Thymus (tissue), 11 donors: ENCODE measurements around the gene CDRT4. TPM values are rescaled to one million over a fixed set of nuclear protein-coding genes. Genes with fewer than 3 reads are reported as not detected.

Experiments
- DNase-seq, 9 donors: peaks; one replicate each; pipeline ENCODE4 v3.0.0-alpha.2; 2013; ENCODE audit warnings: low spot score in 9 of 9, low read depth in 6 of 9, missing footprints in 1 of 9
- H3K27ac ChIP-seq, 2 donors: one replicate each; pipeline ENCODE4 v1.5.1; 2013; ENCODE audit warnings: control low read depth in 1 of 2, low read depth in 1 of 2, low read length in 1 of 2, mild to moderate bottlenecking in 1 of 2, moderate library complexity in 1 of 2
- H3K27me3 ChIP-seq, 2 donors: one replicate each; pipeline ENCODE4 v1.5.1; 2013; ENCODE audit warnings: low read length in 1 of 2; ENCODE audit not compliant: control insufficient read depth in 2 of 2, insufficient read depth in 1 of 2
- H3K36me3 ChIP-seq, 2 donors: one replicate each; pipeline ENCODE4 v1.5.1; 2013; ENCODE audit warnings: low read length in 1 of 2, mild to moderate bottlenecking in 1 of 2, moderate library complexity in 1 of 2; ENCODE audit not compliant: control insufficient read depth in 2 of 2, insufficient read depth in 2 of 2
- H3K4me1 ChIP-seq, 2 donors: one replicate each; pipeline ENCODE4 v1.5.1; 2013; ENCODE audit warnings: low read length in 2 of 2; ENCODE audit not compliant: control insufficient read depth in 2 of 2, insufficient read depth in 2 of 2
- H3K4me3 ChIP-seq, 2 donors: one replicate each; pipeline ENCODE4 v1.5.1; 2013; ENCODE audit warnings: low read length in 2 of 2, control low read depth in 1 of 2, mild to moderate bottlenecking in 1 of 2
- H3K9me3 ChIP-seq, 2 donors: one replicate each; pipeline ENCODE4 v1.5.1; 2013; ENCODE audit warnings: low read length in 1 of 2, mild to moderate bottlenecking in 1 of 2; ENCODE audit not compliant: control insufficient read depth in 2 of 2, insufficient read depth in 1 of 2
- WGBS: extraction: QIAGEN DNeasy Blood & Tissue Kit; methylation state at CpG from one replicate; pipeline ENCODE4 v1.1.7; 2013; 5-methylcytosine and 5-hydroxymethylcytosine counted together
- polyA plus RNA-seq: library from polyadenylated mRNA; stranded (reverse); fragments of 200-250 nt; gene quantifications from one replicate; pipeline ENCODE4 v1.2.3, GENCODE V29; 2013
- total RNA-seq: library from RNA; stranded (reverse); fragments of 120-200 nt; gene quantifications from one replicate; pipeline ENCODE4 v1.2.4, GENCODE V29; 2013
- donor health status: healthy.

CDRT4 gene
- total and polyA plus RNA-seq, 2 donors: 1.5 to 25.4 TPM

- WGBS: 78% methylated on average over 3 of the region's 3 CpGs
- H3K36me3 ChIP-seq: no peaks in the 10 kb centered on the region
- H3K9me3 ChIP-seq: no peaks in the 10 kb centered on the region
- H3K4me1 ChIP-seq: no peaks in the 10 kb centered on the region
- DNase-seq: no peak
- no peak overlapping the region for H3K27ac ChIP-seq
- H3K27me3 ChIP-seq: no peaks in the 10 kb centered on the region
- no peak overlapping the region for H3K4me3 ChIP-seq
Observed at GRCh38 chr17:15403276-15403939, 64.0 kb downstream of the CDRT4 start.

- no peaks in the 10 kb centered on the region for H3K27me3 ChIP-seq
- no peaks in the 10 kb centered on the region for H3K36me3 ChIP-seq
- no peaks in the 10 kb centered on the region for H3K9me3 ChIP-seq
- H3K4me1 ChIP-seq: no peaks in the 10 kb centered on the region
- no peak for DNase-seq
- WGBS: 97% methylated on average over 6 of the region's 6 CpGs
- H3K4me3 ChIP-seq: no peak overlapping the region
- no peak overlapping the region for H3K27ac ChIP-seq
Observed at GRCh38 chr17:15399443-15399842, 68.0 kb downstream of the CDRT4 start.

- Histone ChIP-seq H3K4me3 (no peak overlapping the region), H3K27ac (no peak overlapping the region), H3K27me3 (no peaks in the 10 kb centered on the region), H3K36me3 (no peaks in the 10 kb centered on the region), H3K9me3 (no peaks in the 10 kb centered on the region), H3K4me1 (no peaks in the 10 kb centered on the region)
- WGBS: 91% methylated on average over 5 of the region's 5 CpGs
- DNase-seq: no peak
Observed at GRCh38 chr17:15398736-15399331, 68.6 kb downstream of the CDRT4 start.

DNA sequence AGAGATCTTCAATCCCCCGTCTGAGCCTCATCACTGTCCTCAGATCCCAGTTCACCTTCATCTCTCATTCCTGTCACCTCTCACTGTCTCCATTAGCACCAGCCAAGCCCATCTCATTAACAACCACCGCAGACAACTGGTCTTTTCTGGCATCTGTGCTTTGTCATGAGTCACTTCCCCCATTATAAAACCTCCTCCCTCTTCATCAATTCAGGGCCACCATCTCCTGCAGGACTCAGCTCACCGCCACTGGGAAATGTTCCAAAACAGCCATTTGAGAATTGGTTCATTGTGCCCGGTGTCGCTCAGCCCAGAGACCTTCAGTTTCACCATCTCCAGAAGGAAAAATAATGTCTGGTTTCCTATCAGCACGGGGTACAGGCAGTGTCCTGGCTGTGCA is 69.1 kb downstream of the CDRT4 start:
- whole genome bisulfite sequencing: 30% methylated on average over 6 of the region's 6 CpGs
- no peaks in the 10 kb centered on the region for H3K27me3 ChIP-seq

GRCh38 chr17:15397620-15398019 is 69.8 kb downstream of the CDRT4 start:
- Histone ChIP-seq H3K27me3 (no peaks in the 10 kb centered on the region), H3K36me3 (no peaks in the 10 kb centered on the region), H3K9me3 (no peaks in the 10 kb centered on the region), H3K27ac (no peak overlapping the region), H3K4me1 (no peaks in the 10 kb centered on the region), H3K4me3 (no peak overlapping the region)
- DNase-seq: no peak
- 92% methylated on average over 5 of the region's 5 CpGs for WGBS

More for the DNA sequence above, 69.1 kb downstream of the CDRT4 start:
- Histone ChIP-seq H3K9me3 (no peaks in the 10 kb centered on the region), H3K27ac (no peak overlapping the region), H3K4me3 (no peak overlapping the region), H3K36me3 (no peaks in the 10 kb centered on the region), H3K4me1 (no peaks in the 10 kb centered on the region)
- DNase-seq: no peak

GRCh38 chr17:15395091-15395490 is 72.3 kb downstream of the CDRT4 start:
- WGBS: 60% methylated on average over 4 of the region's 4 CpGs
- no peaks in the 10 kb centered on the region for H3K27me3 ChIP-seq
- no peaks in the 10 kb centered on the region for H3K9me3 ChIP-seq
- no peaks in the 10 kb centered on the region for H3K36me3 ChIP-seq
- H3K4me3 ChIP-seq: no peak overlapping the region
- DNase-seq: no peak
- H3K27ac ChIP-seq: no peak overlapping the region
- no peaks in the 10 kb centered on the region for H3K4me1 ChIP-seq

DNA sequence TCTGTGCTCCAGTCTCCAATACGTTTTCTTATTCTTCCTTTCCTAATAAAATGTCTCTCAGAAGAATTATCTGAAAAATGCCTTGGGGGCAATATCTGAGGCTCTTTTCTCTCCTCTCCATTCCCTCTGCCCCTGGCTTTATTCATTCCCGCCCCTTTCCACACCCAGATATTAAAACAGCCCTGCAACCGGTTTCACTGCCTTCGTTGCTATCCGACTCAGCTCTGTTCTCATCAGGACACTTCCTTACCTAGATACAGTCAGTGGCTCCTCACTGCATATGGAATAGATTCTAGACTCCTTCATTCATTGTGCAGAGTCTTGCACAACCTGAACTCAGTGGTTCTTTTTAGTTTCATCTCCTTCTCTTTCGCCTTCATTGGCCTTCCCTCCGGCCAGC is 74.0 kb downstream of the CDRT4 start:
- Histone ChIP-seq H3K27me3 (no peaks in the 10 kb centered on the region), H3K4me1 (no peaks in the 10 kb centered on the region), H3K9me3 (peaks cover 0 to 1% of the 10 kb centered on the region in 2 donors), H3K36me3 (no peaks in the 10 kb centered on the region), H3K4me3 (no peak overlapping the region), H3K27ac (no peak overlapping the region)
- 89% methylated on average over 7 of the region's 7 CpGs for WGBS
- no peak for DNase-seq

DNA sequence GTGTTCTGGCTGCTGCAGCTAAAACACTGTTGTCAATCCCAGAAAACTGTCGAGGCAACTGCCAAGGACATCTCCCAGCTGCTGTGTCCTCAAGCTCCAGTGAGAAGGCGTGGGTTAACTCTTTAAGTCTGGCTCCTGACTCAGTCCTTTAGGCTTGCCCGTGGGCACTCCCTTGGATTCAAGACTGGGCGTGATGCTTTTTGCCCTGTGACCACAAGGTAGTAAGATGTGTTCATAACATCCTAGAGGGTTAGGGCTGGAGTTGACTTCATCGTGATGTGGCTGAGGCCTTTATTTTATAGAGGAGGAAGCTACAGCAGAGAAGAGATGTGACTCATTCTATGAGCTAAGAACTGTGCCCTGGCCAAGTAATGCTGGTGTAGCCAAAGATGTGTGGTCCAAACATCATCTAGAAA is 75.1 kb downstream of the CDRT4 start:
- WGBS: 94% methylated on average over 5 of the region's 5 CpGs
- no peaks in the 10 kb centered on the region for H3K27me3 ChIP-seq
- no peak overlapping the region for H3K27ac ChIP-seq
- peaks cover 0 to 1% of the 10 kb centered on the region in 2 donors for H3K9me3 ChIP-seq
- no peaks in the 10 kb centered on the region for H3K4me1 ChIP-seq
- H3K36me3 ChIP-seq: no peaks in the 10 kb centered on the region
- DNase-seq: no peak
- no peak overlapping the region for H3K4me3 ChIP-seq

DNA sequence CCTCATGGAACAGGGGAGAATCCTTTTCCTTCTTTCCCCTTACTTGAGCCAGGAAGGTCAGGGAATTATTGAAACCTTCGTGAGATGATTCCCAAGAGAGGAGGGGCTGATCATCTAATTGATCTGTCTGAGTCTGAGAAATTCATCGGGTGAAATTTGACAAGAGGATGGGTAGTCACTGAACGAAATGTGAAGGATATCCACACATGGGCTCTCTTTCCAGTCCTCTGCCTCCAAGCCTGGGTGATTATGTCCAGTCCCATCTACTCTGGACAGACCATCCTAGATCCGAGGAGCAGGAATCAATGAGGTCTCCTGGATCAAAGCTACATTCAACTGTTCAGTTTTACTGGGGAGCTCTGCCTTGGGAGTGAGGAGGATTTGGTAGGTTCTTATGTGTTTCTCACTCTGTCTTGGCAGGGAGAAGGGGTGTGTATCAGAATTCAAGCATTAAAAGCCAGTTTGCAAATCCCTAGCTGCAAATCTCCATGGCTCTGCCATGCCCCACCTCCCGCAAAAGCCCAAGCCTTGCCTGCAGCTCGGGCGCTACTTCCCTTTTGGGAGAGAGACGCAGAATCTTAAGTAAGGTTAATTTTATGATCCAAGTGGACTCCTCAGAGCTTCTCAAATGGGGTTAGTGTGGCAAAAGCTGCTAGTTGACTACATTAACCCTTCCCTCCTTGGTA is 78.9 kb downstream of the CDRT4 start:
- no peak overlapping the region for H3K4me3 ChIP-seq
- H3K27ac ChIP-seq: no peak overlapping the region
- DNase-seq: no peak
- H3K4me1 ChIP-seq: no peaks in the 10 kb centered on the region
- no peaks in the 10 kb centered on the region for H3K36me3 ChIP-seq
- H3K9me3 ChIP-seq: peaks cover 0 to 1% of the 10 kb centered on the region in 2 donors
- whole genome bisulfite sequencing: 88% methylated on average over 8 of the region's 8 CpGs
- H3K27me3 ChIP-seq: no peaks in the 10 kb centered on the region
